Ectodermal cell (in vitro differentiated cells): ENCODE measurements around the gene CDK5RAP2.
"Not testable (repeated sequence)": the region's sequence is repeated elsewhere in the genome, so short reads cannot be mapped to it uniquely, and the experiment has no call there.

Experiments used
- H3K27ac ChIP-seq: 2 replicates; pipeline ENCODE4 v1.7.0; 2013; ENCODE audit warnings: mild to moderate bottlenecking, low read depth, low read length; ENCODE audit not compliant: insufficient read depth, poor library complexity, severe bottlenecking
- H3K27me3 ChIP-seq: 2 replicates; pipeline ENCODE4 v1.7.0; 2013; ENCODE audit warnings: mild to moderate bottlenecking, low read length; ENCODE audit not compliant: insufficient read depth, control insufficient read depth, poor library complexity, severe bottlenecking
- H3K36me3 ChIP-seq: one replicate; pipeline ENCODE4 v1.7.0; 2013; ENCODE audit warnings: low read length; ENCODE audit not compliant: control insufficient read depth, insufficient read depth
- H3K4me1 ChIP-seq: one replicate; pipeline ENCODE4 v1.7.0; 2013; ENCODE audit warnings: low read length; ENCODE audit not compliant: control insufficient read depth, insufficient read depth
- H3K4me3 ChIP-seq: 2 replicates; pipeline ENCODE4 v1.7.0; 2013; ENCODE audit warnings: low read depth, low read length, control low read depth; ENCODE audit not compliant: insufficient read depth
- H3K9me3 ChIP-seq: 2 replicates; pipeline ENCODE4 v1.7.0; 2013; ENCODE audit warnings: mild to moderate bottlenecking, low read length, moderate library complexity; ENCODE audit not compliant: control insufficient read depth
- WGBS, 2 experiments: methylation state at CpG; one replicate each; pipeline ENCODE4 v1.1.7; 2013; ENCODE audit warnings: missing lambda C conversion rate in 2 of 2; 5-methylcytosine and 5-hydroxymethylcytosine counted together

CDK5RAP2 gene

GRCh38 chr9:120521101-120521500 lies 58.9 kb downstream of the CDK5RAP2 start:
- no peak overlapping the region for H3K27ac ChIP-seq
- H3K27me3 ChIP-seq, result no peaks in the 10 kb centered on the region
- H3K4me3 ChIP-seq, result no peak overlapping the region
- no peaks in the 10 kb centered on the region for H3K4me1 ChIP-seq
- no peaks in the 10 kb centered on the region for H3K9me3 ChIP-seq
- peaks cover 41% of the 10 kb centered on the region for H3K36me3 ChIP-seq
- WGBS, 2 experiments, result 97 to 100% methylated on average over 2 of the region's 2 CpGs

GRCh38 chr9:120515996-120516395 lies 64.0 kb downstream of the CDK5RAP2 start:
- H3K27ac ChIP-seq, H3K9me3 ChIP-seq, H3K27me3 ChIP-seq, H3K4me1 ChIP-seq, H3K4me3 ChIP-seq: not testable (repeated sequence)
- 98 to 100% methylated on average over 2 to 4 of the region's 4 CpGs for WGBS, 2 experiments
- peaks cover 17% of the 10 kb centered on the region for H3K36me3 ChIP-seq

GRCh38 chr9:120515481-120515880 lies 64.5 kb downstream of the CDK5RAP2 start:
- not testable (repeated sequence) for H3K9me3 ChIP-seq, H3K27ac ChIP-seq, H3K27me3 ChIP-seq, H3K4me3 ChIP-seq, H3K4me1 ChIP-seq
- WGBS, 2 experiments, result 87 to 92% methylated on average over 2 of the region's 3 CpGs
- peaks cover 20% of the 10 kb centered on the region for H3K36me3 ChIP-seq

- no peaks in the 10 kb centered on the region for H3K27me3 ChIP-seq
- H3K9me3 ChIP-seq, result no peaks in the 10 kb centered on the region
- no peaks in the 10 kb centered on the region for H3K4me1 ChIP-seq
- H3K27ac ChIP-seq, result no peak overlapping the region
- H3K4me3 ChIP-seq, result no peak overlapping the region
- H3K36me3 ChIP-seq, result peaks cover 20% of the 10 kb centered on the region
- WGBS, 2 experiments, result 95 to 96% methylated on average over 4 of the region's 4 CpGs
These were observed 65.6 kb downstream of the CDK5RAP2 start for GRCh38 chr9:120514405-120514804.

- Histone ChIP-seq H3K4me3 (no peak overlapping the region), H3K4me1 (no peaks in the 10 kb centered on the region), H3K27ac (no peak overlapping the region), H3K36me3 (peaks cover 20% of the 10 kb centered on the region), H3K9me3 (no peaks in the 10 kb centered on the region), H3K27me3 (no peaks in the 10 kb centered on the region)
- WGBS, 2 experiments, result 93 to 96% methylated on average over 4 of the region's 4 CpGs
These were observed 66.1 kb downstream of the CDK5RAP2 start for GRCh38 chr9:120513825-120514396.

- no peak overlapping the region for H3K4me3 ChIP-seq
- H3K27me3 ChIP-seq, result no peaks in the 10 kb centered on the region
- H3K27ac ChIP-seq, result no peak overlapping the region
- no peaks in the 10 kb centered on the region for H3K4me1 ChIP-seq
- peaks cover under 1% of the 10 kb centered on the region for H3K9me3 ChIP-seq
- peaks cover 13% of the 10 kb centered on the region for H3K36me3 ChIP-seq
- WGBS, 2 experiments, result 92 to 96% methylated on average over 3 of the region's 3 CpGs
These were observed 69.2 kb downstream of the CDK5RAP2 start for GRCh38 chr9:120510816-120511215.

GRCh38 chr9:120507936-120508510 lies 71.9 kb downstream of the CDK5RAP2 start:
- Histone ChIP-seq H3K27me3 (no peaks in the 10 kb centered on the region), H3K4me3 (no peak overlapping the region), H3K27ac (no peak overlapping the region), H3K4me1 (no peaks in the 10 kb centered on the region), H3K36me3 (peaks cover 25% of the 10 kb centered on the region), H3K9me3 (peaks cover 2% of the 10 kb centered on the region)
- 96 to 100% methylated on average over 2 of the region's 3 CpGs for WGBS, 2 experiments

GRCh38 chr9:120505186-120505585 lies 74.8 kb downstream of the CDK5RAP2 start:
- Histone ChIP-seq H3K4me1 (no peaks in the 10 kb centered on the region), H3K4me3 (no peak overlapping the region), H3K27ac (no peak overlapping the region), H3K36me3 (peaks cover 17% of the 10 kb centered on the region), H3K9me3 (peaks cover 2% of the 10 kb centered on the region), H3K27me3 (no peaks in the 10 kb centered on the region)
- WGBS, 2 experiments, result 87 to 90% methylated on average over 2 to 4 of the region's 4 CpGs

GRCh38 chr9:120500733-120501132 lies 79.2 kb downstream of the CDK5RAP2 start:
- Histone ChIP-seq H3K4me3 (no peak overlapping the region), H3K4me1 (no peaks in the 10 kb centered on the region), H3K27ac (no peak overlapping the region), H3K36me3 (peaks cover 15% of the 10 kb centered on the region), H3K9me3 (peaks cover under 1% of the 10 kb centered on the region), H3K27me3 (no peaks in the 10 kb centered on the region)
- 90 to 93% methylated on average over 5 of the region's 5 CpGs for WGBS, 2 experiments

- not testable (repeated sequence) for H3K27me3 ChIP-seq, H3K9me3 ChIP-seq, H3K4me1 ChIP-seq, H3K27ac ChIP-seq, H3K36me3 ChIP-seq, H3K4me3 ChIP-seq
- WGBS, 2 experiments, result 95 to 97% methylated on average over 5 of the region's 5 CpGs
These were observed 82.1 kb downstream of the CDK5RAP2 start for GRCh38 chr9:120497865-120498264.
